CD4-positive, alpha-beta T cell treated with Interleukin-4 for 1 hour (primary cell): ENCODE data around the gene EPN1.

ENCODE experiments used
- DNase-seq, 2 donors: peaks; one replicate each; pipeline ENCODE4 v3.0.0-alpha.2; 2020 to 2022

The EPN1 gene

DNA sequence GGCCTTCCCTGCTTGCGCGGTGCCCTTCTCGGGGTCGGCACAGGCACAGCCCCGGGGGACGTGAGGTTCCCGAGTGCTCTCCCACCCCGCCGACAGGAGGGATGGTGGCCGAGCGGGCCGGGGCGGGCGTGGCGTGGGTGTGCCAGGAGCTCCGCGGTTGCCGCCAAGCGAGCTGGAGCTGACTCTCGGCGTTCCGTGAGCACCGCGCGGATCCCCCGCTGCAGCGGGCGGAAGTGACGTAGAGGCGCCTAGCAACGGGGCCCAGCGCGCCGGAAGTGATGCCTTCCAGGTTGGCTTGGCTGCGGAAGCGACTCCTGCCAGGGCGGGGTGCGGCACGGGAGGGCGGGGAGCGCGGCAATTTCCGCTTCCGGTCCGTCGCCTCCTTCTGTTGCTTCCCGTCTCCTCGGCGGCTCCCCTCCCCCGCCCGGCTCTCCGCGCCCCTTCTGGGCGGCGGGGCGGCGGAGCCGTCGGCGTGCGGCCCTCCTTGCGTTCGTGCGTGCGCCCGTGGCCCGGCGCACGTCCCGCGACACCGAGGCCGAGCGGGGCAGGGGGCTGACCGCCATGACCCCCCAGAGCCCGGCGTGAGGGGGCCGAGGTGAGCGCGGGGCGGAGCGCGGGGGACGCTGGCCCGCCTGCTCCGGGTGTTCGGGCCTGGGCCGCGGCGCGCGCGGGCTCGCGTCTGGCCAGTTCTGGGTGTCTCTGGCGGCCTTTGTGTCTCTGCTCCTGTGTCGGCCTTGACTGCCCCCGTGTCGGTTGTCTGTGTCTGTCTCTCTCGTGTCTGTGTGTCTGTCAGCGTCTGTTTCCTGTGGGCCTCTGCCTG lies at the start of gene EPN1:
Gene EPN1 (plus strand): TSS at position 386 of the 820 bp plus-strand sequence. CDS start 3,402 bp downstream, outside the sequence.
- peak; percentile 97 to 98 for DNase-seq

DNA sequence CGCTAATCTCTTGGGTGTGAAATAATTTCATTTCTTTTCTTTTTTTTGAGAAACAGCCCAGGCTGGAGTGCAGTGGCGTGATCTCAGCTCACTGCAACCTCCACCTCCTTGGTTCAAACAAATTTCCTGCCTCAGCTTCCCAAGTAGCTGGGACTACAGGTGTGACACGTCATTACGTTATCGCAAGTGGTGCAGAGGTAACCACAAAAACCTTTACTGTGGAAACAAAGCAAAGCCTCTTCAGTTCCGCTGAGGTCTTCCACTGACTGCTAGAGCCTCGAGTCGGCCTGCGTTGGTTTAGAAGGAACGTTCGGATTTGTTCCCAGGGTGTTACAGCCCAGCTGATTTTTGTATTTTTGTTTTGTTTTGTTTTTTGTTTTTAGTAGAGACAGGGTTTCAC lies 48.7 kb upstream of the EPN1 start:
- peak; percentile 80 to 89 for DNase-seq

DNA sequence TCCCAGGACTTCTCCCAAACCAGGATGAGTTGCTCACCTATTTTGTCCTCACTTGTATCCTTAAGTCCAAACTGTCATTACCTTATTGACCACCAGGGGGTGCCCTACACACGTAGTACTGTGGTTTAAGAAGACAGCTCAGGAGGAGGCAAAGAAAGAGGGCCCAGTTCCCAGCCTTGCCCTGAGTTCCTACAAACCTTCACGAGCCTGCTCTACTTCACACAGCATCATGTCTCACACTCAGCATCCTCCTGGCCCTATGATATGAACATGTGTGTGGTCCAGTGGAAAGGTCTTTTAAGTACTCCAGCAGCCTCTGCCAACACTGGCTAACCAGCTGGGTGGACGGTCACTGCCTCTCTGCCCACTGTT lies 42.6 kb upstream of the EPN1 start:
- DNase-seq: peak; percentile 91 to 93

DNA sequence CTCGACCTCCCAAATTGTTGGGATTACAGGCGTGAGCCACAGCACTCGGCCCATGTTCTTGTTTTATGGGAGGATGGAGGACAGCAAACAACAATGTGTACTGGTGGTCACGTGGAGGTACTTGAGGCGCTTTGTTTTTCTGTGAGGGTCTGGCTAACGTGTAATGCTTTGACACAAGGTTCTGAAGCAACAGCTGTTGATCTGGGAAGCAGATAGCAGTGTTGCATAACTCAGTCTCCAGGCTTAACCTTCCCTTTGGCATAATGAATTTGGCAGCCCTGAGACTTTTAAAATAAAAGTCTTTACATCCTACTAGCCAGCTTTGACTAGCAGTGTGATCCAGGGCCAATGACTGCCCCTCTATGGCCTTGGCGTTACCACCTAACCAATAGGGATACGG lies 41.2 kb upstream of the EPN1 start:
- no peak for DNase-seq

DNA sequence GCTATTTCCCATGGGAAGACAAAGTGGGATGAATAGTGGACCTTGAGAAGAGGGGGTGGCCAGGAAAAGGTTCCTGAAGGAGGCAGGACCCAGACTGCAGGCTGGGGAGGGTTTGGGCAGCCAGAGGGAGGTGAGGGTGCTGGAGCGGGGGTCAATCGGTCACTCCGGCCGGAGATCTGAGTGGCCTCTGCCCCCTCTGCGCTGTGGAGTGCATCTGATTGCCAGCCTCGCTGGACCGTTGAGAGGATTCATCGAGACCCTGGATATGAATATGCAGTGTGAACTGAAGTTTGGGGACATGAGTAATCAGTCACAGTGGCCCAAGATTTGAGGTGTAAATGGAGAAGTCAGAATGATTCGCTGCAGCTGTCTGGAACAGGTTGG lies 39.7 kb upstream of the EPN1 start:
- DNase-seq: peak in 1 of 2 donors; percentile 29

DNA sequence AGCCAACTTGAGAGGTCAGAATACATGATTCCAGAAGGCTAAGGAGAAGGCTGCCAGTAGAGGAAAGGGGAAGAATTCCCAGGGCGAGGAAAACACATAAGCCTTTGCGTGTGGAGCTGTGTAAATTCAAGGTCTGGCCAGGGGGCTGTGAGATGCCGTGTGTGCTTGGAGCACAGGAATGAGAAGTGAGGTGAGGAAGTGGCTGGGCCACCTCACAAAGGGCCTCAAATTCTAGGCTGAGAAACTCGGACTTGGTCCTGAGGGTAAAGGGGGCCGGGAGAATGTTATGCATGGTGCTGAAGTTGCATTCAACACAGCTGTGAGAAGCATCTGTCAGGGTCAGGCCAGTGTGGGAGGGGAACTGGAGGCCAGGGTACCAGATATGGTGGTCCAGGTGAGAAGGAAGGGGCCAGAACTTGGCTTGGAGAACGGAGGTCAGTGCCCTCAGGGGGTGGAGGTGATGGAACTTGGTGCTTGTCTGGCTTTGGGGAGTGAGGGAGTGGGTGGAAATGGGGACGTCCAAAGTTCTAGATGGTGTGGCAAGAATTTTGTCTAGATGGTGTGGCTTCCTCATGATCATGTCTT lies 39.1 kb upstream of the EPN1 start:
- DNase-seq: no peak

DNA sequence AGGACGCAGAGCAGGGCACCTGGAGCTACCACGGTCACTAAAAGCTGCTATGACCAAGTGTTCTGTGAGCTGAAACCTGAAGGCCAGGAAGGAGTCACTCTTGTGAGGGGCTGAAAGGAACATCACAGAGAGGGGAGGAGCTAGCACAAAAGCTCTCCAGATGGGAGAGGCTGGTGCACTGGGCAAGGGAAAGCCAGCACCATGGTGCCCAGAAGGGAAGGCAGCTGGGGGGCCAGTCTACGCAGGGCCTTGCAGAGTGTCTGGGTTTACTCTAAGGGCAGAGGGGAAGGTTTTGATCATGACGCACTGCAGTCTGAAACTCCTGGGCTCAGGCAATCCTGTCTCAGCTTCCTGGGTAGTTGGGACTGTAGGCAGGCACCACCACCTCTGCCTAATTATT lies 38.3 kb upstream of the EPN1 start:
- DNase-seq: no peak

DNA sequence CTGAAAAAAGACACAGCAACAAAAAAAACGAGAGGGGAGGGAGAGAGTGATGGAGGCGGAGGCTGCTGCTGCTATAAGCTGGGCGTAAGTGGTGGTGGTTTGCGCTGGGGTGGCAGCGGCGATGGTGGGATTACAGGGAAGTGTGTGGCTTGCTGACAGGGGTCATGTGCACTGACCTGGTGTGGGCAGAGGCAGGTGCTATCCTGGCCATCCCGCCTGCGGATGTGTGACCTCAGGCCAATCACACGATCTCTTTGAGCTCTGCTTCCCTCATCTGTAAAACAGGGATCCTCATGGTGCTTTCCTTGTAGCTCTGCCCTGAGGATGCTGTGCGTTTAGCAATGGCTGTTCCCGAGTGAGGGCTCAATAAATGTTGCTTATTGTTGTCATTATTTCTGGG lies 37.5 kb upstream of the EPN1 start:
- DNase-seq: no peak

DNA sequence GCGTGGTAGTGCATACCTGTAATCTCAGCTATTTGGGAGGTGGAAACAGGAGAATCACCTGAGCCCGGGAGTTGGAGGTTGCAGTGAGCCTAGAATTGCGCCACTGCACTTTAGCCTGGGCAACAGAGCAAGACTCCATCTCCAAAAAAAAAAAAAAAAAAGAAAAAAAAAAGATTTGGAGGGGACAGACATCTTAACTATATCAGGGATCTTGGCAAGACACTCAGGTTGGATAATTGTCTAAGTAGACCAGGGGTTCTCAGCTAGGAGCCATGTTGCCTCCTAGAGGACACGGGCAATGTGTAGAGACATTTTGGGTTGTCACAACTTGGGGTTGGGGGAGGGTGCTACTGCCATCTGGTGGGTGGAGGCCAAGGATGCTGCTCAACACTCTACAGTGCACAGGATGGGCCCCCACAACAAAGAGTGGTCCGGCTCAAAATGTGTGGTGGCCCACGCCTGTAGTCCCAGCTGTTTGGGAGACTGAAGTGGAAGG lies 36.1 kb upstream of the EPN1 start:
- peak; percentile 70 to 75 for DNase-seq

DNA sequence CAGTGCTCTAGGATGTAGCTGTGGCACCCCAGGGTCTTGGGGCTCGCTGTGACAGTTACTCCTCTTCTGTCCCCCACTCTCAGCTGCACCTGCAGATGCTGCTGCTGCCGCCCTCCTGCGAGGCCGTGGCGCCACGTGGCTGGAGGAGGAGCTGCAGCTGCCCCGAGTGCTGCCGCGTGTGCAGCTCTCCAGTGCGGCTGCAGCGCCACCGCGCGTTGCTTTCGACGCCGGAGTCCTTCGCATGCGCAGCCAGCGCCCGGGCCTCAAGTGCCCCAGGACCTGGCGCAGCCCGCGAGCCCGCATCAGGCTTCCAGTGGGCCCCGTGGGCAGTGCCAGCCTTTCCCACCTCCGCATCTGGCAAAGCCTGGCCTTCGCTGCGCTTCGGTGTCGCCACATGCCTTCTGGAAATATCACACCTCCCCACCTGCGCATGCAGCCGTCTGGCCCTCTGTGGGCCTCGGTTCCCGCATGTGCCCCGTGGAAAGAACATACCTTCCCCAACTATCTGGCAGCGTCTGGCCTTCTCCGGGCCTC lies 34.9 kb upstream of the EPN1 start:
- peak; percentile 78 to 85 for DNase-seq

DNA sequence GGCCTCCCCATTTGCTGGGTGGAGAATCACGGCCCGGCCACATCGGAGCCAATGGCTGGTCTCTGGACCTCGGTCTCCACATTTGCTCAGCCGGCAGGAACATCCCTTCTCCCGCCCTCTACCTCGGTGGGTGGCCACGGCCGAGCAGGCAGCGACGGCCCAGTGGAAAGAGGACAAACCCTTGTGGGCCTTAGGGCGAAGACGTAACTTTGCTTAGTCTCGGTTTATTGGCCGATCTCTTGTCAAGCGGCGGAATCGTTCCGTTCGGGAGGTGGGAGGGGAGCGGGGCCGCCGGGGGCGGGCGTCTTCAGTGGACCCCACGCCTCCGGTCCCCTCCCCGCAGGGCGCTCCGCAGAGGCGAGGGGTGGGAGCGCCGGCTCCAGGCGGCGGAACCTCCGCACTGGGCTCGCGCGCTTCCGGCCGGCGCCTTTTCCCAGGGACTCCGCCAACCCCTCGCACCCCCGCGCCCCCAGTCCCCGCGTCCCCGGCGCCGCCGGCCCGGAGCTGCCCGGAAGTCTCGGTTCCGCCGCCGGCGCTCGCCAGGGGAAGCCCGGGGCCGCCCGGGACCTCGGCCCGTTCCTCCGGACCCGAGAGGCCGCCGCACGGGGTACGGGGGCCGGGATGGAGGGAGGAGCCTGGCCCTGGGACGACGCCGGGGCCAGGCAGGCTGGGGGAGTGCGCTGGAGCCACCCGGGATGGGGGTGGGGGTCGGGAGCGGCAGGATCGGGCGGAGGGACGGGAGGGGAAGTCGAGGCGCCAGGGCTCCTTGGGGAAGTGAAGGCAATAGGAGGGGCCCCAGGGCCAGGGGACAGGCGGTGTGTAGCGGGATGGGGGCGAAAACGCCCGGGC lies 34.2 kb upstream of the EPN1 start, which contains the start of gene ZNF580:
Gene ZNF580 (plus strand): TSS at position 426 of the 849 bp plus-strand sequence. CDS start 1,507 bp downstream, outside the sequence.
- DNase-seq: peak; percentile 47 to 66

DNA sequence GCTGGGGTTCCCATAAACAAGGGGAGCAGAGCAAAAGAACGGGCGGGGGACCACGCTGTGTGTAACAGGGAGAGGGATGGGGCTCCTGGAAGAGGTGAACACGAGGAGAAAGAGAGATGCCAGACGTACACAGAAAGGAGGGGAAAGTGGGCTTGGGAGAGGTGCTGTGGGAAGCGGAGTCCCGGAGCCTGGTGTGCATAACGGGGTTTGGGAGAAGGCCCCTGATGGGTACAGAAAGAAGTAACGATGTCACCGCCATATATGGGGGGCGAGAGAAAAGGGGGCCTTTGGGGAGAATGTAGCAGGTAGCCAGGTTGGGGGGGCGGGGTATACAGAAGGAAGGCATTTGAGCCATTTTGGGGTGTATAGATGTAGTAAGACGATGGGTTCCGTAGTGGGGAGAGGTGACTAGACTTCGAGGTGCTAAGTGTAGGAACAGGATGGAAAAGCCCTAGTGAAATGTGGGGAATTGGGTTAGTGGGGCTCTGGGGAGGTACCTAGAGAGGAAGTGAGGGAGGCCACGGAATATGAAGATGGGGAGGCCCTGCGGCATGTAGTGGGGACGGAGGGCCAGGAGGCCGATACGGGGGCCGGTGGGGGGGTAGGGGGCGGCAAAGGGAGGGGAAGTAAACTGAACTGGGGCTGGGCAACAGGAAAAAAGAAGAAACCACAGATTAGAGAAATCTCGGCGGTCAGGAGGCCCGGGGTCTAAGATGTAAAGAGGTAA lies 33.4 kb upstream of the EPN1 start:
- DNase-seq: peak in 1 of 2 donors; percentile 54

DNA sequence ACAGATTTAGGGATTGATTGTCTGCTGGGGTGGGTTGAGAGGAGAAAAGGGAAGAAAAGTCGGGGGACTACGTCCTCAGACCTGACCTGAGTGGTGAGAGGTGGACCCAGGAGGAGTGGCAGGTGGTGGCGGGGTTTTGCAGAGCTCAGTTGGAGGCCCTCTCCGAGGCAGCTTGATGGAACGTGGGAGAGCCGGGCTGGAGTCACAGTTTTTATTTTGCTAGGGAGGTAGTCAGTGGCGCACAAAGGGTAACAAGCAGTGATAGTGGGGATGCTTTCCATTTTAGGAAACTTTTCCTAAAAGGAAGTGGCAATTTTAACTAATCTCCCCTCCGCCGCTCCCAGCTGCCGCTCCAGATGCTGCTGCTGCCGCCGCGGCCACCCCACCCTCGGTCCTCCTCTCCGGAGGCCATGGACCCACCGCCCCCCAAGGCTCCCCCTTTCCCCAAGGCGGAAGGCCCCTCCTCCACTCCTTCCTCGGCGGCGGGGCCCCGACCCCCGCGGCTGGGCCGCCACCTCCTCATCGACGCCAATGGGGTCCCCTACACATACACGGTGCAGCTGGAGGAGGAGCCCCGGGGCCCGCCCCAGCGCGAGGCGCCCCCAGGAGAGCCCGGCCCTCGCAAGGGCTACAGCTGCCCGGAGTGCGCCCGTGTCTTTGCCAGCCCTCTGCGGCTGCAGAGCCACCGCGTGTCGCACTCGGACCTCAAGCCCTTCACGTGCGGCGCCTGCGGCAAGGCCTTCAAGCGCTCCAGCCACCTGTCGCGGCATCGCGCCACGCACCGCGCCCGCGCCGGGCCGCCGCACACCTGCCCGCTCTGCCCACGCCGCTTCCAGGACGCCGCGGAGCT lies 32.6 kb upstream of the EPN1 start:
- peak in 1 of 2 donors; percentile 23 for DNase-seq

DNA sequence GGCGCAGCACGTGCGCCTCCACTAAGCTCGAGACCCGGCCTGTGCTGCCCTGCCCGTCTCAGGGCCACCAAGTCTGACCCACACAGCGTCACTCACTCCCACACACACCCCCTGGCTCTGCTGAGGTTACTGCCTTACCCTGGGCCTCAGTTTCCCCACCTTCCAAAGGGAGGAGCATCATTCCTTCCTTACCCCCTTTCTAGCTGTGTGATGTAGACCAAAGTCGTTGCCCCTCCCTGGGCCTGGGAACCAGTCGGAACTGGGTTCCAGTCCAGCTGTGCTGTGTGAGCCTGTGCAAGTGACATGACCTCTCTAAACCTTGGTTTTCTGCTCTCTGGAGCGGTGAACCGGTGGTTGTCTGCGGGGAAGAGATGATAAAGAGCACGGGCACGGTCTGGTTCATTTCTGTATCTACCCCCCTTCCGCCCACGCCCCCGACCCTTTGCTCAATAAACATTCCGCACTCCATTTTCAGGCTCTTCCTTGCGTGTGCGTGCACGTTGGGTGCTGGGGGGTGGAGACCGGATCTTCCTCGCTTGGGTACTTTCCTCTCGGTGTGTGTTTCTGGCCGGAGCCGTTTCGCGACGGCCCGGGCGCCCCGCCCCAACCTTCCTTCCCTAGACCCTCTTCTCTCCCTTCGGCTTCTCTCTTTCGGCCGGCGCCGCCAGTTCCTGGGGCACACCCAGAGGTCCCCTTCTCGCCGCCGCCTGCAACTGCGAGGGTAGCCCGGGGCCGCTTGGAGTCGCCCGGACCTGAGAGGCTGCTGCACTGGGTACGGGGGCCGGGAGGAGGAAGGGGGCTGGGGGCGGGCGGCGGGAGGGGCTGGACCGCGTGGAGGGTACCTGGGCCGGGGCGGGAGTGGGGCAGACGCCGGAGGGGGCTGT lies 31.8 kb upstream of the EPN1 start, which contains the start of gene ZNF581:
Gene ZNF581 (plus strand): TSS at position 647 of the 884 bp plus-strand sequence. CDS start 923 bp downstream, outside the sequence.
- DNase-seq: peak; percentile 77 to 83

DNA sequence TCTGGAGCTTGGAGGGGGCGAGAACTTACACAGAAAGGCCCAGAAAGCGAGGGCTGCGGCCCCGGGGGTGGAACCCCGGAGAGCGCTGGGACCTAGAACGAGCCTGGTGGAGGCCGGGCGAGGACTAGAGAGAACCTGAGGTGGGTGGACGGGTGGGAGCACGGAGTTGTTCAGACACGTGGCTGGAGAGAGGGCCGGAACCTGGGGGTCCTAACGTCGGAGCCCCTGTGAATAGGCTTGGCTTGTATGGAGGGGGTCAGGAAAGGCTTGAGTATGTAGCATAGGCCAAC lies 31.2 kb upstream of the EPN1 start:
- DNase-seq: no peak

DNA sequence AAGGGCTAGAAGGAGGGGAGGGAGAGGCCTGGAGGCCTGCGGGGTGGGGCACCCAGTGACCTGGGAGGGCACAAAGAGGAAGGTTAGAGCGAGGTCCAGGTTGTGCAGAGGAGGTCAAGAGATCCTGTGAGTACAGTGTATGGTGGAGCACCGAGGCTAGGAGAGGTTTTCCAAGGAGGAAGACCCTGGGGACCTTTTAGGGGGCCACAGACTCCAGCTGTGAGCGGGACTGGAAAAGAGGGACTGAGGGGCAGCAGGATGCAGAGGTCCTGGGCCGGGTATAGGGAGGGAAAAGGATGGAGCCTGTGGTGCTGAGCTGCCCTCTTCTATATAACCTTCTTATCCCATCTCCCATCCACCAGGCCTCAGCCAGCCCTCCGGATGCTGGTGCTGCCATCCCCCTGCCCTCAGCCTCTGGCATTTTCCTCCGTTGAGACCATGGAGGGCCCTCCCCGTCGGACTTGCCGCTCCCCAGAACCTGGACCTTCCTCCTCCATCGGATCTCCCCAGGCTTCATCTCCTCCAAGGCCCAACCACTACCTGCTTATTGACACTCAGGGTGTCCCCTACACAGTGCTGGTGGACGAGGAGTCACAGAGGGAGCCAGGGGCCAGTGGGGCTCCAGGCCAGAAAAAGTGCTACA lies 30.7 kb upstream of the EPN1 start:
- DNase-seq: no peak

DNA sequence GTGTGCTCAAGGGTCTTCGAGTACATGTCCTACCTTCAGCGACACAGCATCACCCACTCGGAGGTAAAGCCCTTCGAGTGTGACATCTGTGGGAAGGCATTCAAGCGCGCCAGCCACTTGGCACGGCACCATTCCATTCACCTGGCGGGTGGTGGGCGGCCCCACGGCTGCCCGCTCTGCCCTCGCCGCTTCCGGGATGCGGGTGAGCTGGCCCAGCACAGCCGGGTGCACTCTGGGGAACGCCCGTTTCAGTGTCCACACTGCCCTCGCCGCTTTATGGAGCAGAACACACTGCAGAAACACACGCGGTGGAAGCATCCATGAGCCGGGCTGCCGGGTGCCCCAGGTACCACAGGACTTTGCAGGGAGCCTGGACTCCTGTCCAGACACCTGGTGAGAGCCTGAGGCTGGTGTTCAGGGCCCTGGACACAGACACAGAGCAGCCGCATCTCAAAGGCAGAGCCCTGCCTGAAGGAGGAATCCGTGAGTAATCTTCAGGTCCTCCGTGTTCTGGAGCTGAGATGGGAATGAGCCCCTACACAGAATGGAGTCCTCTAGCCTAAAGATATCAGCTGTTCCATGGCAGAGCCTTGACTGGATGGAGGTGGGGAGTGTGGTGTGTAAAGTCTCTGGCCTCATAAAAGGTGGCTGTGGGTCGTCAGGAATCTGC lies 30.0 kb upstream of the EPN1 start:
- DNase-seq: no peak

DNA sequence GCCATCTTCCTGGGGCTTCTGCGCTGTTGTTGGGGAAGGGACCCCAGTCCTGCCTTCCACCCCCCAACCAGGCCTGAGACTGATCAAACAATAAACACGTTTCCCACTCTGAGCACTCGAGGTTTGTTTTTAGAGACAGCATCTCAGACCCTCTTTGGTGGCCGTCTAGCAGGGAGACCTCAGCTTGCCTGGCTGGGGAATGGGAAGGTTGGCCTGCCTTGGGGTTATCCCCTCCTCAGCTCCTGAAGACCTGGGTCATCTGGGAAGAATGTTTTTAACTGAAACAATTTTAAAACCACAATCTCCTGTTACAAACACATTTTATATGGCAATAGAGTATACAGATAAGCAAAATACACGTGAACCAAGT lies 29.5 kb upstream of the EPN1 start:
- no peak for DNase-seq
